Activated CD8-positive, alpha-beta memory T cell treated with anti-CD3 and anti-CD28 coated beads, Interleukin-2, amount 50 U/mL, for 4 hours (primary cell): ENCODE data around the gene OPRL1.
A peak's percentile ranks its signal among the peaks of the same experiment; 100 is the strongest.

Experiments
- DNase-seq: peaks from one replicate; pipeline ENCODE4 v3.0.0-alpha.2; 2020

Gene OPRL1

GRCh38 chr20:64056889-64057627 lies 22.8 kb upstream of the OPRL1 start:
- no peak for DNase-seq

GRCh38 chr20:64057628-64058498 lies 22.0 kb upstream of the OPRL1 start:
- DNase-seq = peak; percentile 87

- no peak for DNase-seq
These were observed 21.3 kb upstream of the OPRL1 start for GRCh38 chr20:64058536-64058935.

- no peak for DNase-seq
These were observed 17.6 kb upstream of the OPRL1 start for GRCh38 chr20:64062276-64062595.

- peak; percentile 97 for DNase-seq
These were observed 17.1 kb upstream of the OPRL1 start, which contains the start of gene TCEA2 for GRCh38 chr20:64062596-64063388. Gene TCEA2, plus strand, starts transcription at chr20:64063198. Its CDS starts 115 bp downstream, at chr20:64063313.

GRCh38 chr20:64063389-64064144 lies 16.3 kb upstream of the OPRL1 start:
- DNase-seq = no peak

- DNase-seq = no peak
These were observed 15.7 kb upstream of the OPRL1 start for GRCh38 chr20:64064145-64064698.

GRCh38 chr20:64065062-64065973 lies 14.6 kb upstream of the OPRL1 start:
- DNase-seq = no peak

GRCh38 chr20:64065974-64066343 lies 13.9 kb upstream of the OPRL1 start:
- no peak for DNase-seq

GRCh38 chr20:64067005-64067632 lies 12.8 kb upstream of the OPRL1 start:
- DNase-seq = no peak

GRCh38 chr20:64067733-64068307 lies 12.1 kb upstream of the OPRL1 start:
- no peak for DNase-seq

GRCh38 chr20:64068386-64069208 lies 11.3 kb upstream of the OPRL1 start:
- DNase-seq = no peak

- DNase-seq = no peak
These were observed 10.7 kb upstream of the OPRL1 start for GRCh38 chr20:64069209-64069613.

GRCh38 chr20:64069614-64070243 lies 10.2 kb upstream of the OPRL1 start:
- DNase-seq = no peak

- DNase-seq = no peak
These were observed 9.5 kb upstream of the OPRL1 start for GRCh38 chr20:64070244-64070993.

- no peak for DNase-seq
These were observed 8.2 kb upstream of the OPRL1 start for GRCh38 chr20:64071341-64072332.
